ENCODE measurements around the gene SMIM1. TPM values are rescaled to one million over a fixed set of nuclear protein-coding genes. Genes with fewer than 3 reads are reported as not detected.

Gene SMIM1
- polyA plus RNA-seq, 1 donor (not counting 4 experiments of a cell fraction or from before 2014, with no cell fraction given): 0.79 TPM

DNA sequence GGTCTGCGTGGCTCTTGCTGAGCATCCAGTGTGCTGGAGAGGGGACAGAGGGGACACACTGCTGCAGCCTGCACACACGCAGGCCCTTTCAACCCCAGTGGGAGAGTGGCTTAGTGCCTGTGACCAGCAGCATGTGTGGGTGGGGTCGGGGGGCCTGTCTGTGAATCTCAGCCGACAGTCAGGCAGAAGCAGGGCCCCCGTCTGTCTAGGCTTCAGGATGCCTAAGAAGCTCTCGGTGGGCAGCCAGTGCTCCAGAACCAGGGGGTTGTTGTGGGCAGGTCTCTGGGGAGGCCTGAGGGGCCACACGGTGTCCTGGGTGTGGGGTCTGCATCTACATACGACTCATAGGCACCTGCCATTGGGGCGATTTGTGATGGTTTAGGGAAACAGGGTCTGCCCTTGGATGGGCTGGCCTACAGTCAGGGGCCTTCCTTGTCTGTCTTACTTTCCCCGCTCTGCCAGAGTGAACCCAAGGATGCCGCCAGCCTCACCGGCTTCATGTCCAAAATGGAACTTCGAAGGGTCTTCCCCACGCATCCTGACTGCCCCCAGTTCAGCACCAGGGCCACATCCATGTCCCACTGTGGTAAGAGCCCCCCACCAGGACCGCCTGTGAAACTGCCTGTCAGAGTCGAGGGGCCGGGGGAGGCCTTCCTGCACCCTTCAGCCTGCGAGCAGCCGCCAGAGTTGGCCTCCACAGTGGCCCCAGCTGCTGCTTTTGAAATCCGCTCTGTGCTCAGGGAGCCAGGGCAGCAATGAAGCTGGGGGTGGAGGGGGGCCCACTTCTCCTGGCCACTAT is 18.7 kb upstream of the SMIM1 start:
- H3K4me3 ChIP-seq (ENCODE audit: control insufficient read depth in 2 of 3, extremely low read depth in 1 of 3, insufficient read depth in 2 of 3, low read depth in 1 of 3, low read length in 3 of 3): no peak overlapping the region
- H3K9me1 ChIP-seq (ENCODE audit: control insufficient read depth, extremely low read depth, insufficient read depth, low read length): no peaks in the 10 kb centered on the region
- no peaks in the 10 kb centered on the region for H3K4me1 ChIP-seq (ENCODE audit: control insufficient read depth, extremely low read depth, insufficient read depth, low read length)
- FAIRE-seq: no peak
- dilution Hi-C loops (cut with MboI; ENCODE audit: extremely low pct_ligation_motif_present, low sequenced_read_pairs): no loop called here
- no peaks in the 10 kb centered on the region for H3K9me3 ChIP-seq (ENCODE audit: control insufficient read depth, low read depth, low read length)
- H3K36me3 ChIP-seq (ENCODE audit: control insufficient read depth in 2 of 2, extremely low read depth in 1 of 2, insufficient read depth in 2 of 2, low read length in 2 of 2): no peaks in the 10 kb centered on the region
- H3K4me2 ChIP-seq (ENCODE audit: control insufficient read depth, extremely low read depth, insufficient read depth, low read depth, low read length): no peak overlapping the region
- H4K20me1 ChIP-seq (ENCODE audit: control insufficient read depth, extremely low read depth, insufficient read depth, low read length): no peaks in the 10 kb centered on the region
- no peaks in the 10 kb centered on the region for H3K79me2 ChIP-seq (ENCODE audit: control insufficient read depth, insufficient read depth, low read length)
- no peak overlapping the region for H3K9ac ChIP-seq (ENCODE audit: control insufficient read depth, extremely low read depth, insufficient read depth, low read length)
- H3K27ac ChIP-seq (ENCODE audit: control insufficient read depth, insufficient read depth, low read length): no peak overlapping the region
- no peak for DNase-seq (ENCODE audit: low read depth, low spot score)
- TF ChIP-seq EZH2 (IDR thresholded peaks at IDR 0.05; ENCODE audit: low read length) (no peak), CTCF (optimal IDR thresholded peaks at IDR 0.05 in 1 of 3, IDR thresholded peaks at IDR 0.05 in 1 of 3, conservative IDR thresholded peaks at IDR 0.05 in 1 of 3; ENCODE audit: extremely low read depth in 1 of 3, insufficient read depth in 2 of 3, low read length in 3 of 3) (no peak)
- H2AFZ ChIP-seq (ENCODE audit: control insufficient read depth, low read length): no peak overlapping the region
- peaks cover 5% of the 10 kb centered on the region for H3K27me3 ChIP-seq (ENCODE audit: control insufficient read depth, extremely low read depth, insufficient read depth, low read length)

- H3K9ac ChIP-seq (ENCODE audit: control insufficient read depth, extremely low read depth, insufficient read depth, low read length): no peak overlapping the region
- FAIRE-seq (no peak), DNase-seq (ENCODE audit: low read depth, low spot score) (no peak)
- no peaks in the 10 kb centered on the region for H3K36me3 ChIP-seq (ENCODE audit: control insufficient read depth in 2 of 2, extremely low read depth in 1 of 2, insufficient read depth in 2 of 2, low read length in 2 of 2)
- H2AFZ ChIP-seq (ENCODE audit: control insufficient read depth, low read length): no peak overlapping the region
- no peak overlapping the region for H3K4me3 ChIP-seq (ENCODE audit: control insufficient read depth in 2 of 3, extremely low read depth in 1 of 3, insufficient read depth in 2 of 3, low read depth in 1 of 3, low read length in 3 of 3)
- H3K4me2 ChIP-seq (ENCODE audit: control insufficient read depth, extremely low read depth, insufficient read depth, low read depth, low read length): no peak overlapping the region
- no peaks in the 10 kb centered on the region for H3K79me2 ChIP-seq (ENCODE audit: control insufficient read depth, insufficient read depth, low read length)
- no peaks in the 10 kb centered on the region for H4K20me1 ChIP-seq (ENCODE audit: control insufficient read depth, extremely low read depth, insufficient read depth, low read length)
- no peak overlapping the region for H3K27ac ChIP-seq (ENCODE audit: control insufficient read depth, insufficient read depth, low read length)
- TF ChIP-seq CTCF (optimal IDR thresholded peaks at IDR 0.05 in 1 of 3, IDR thresholded peaks at IDR 0.05 in 1 of 3, conservative IDR thresholded peaks at IDR 0.05 in 1 of 3; ENCODE audit: extremely low read depth in 1 of 3, insufficient read depth in 2 of 3, low read length in 3 of 3) (no peak), EZH2 (IDR thresholded peaks at IDR 0.05; ENCODE audit: low read length) (no peak)
- H3K27me3 ChIP-seq (ENCODE audit: control insufficient read depth, extremely low read depth, insufficient read depth, low read length): peaks cover 22% of the 10 kb centered on the region
- H3K9me3 ChIP-seq (ENCODE audit: control insufficient read depth, low read depth, low read length): peaks cover 2% of the 10 kb centered on the region
- no peaks in the 10 kb centered on the region for H3K4me1 ChIP-seq (ENCODE audit: control insufficient read depth, extremely low read depth, insufficient read depth, low read length)
- H3K9me1 ChIP-seq (ENCODE audit: control insufficient read depth, extremely low read depth, insufficient read depth, low read length): no peaks in the 10 kb centered on the region
- dilution Hi-C loops (cut with MboI; ENCODE audit: extremely low pct_ligation_motif_present, low sequenced_read_pairs): no loop called here
Measured at GRCh38 chr1:3756394-3756793, 16.2 kb upstream of the SMIM1 start.
